Activated CD4-positive, alpha-beta T cell treated with anti-CD3 and anti-CD28 coated beads, Interleukin-2, amount 10 ng/mL, durations not matched to agents 24 days and 14 days (primary cell): ENCODE results near the gene OR6C68. TPM values are rescaled to one million over a fixed set of nuclear protein-coding genes. Genes with fewer than 3 reads are reported as not detected.
"Not testable (repeated sequence)": the region's sequence is repeated elsewhere in the genome, so short reads cannot be mapped to it uniquely, and the experiment has no call there.

Source experiments
- DNase-seq: peaks from one replicate; pipeline ENCODE4 v3.0.0; 2022
- H3K27ac Mint-ChIP-seq: one replicate; pipeline ENCODE4 v1.8.0; 2022; ENCODE audit warnings: mild to moderate bottlenecking, mixed read lengths
- H3K27me3 Mint-ChIP-seq: one replicate; pipeline ENCODE4 v1.8.0; 2022; ENCODE audit warnings: mixed read lengths
- H3K36me3 Mint-ChIP-seq: one replicate; pipeline ENCODE4 v1.8.0; 2022; ENCODE audit warnings: low read depth, mild to moderate bottlenecking, mixed read lengths
- H3K4me1 Mint-ChIP-seq: one replicate; pipeline ENCODE4 v1.8.0; 2021; ENCODE audit warnings: mixed read lengths
- H3K4me3 Mint-ChIP-seq: one replicate; pipeline ENCODE4 v1.8.0; 2022; ENCODE audit warnings: mild to moderate bottlenecking, moderate library complexity, mixed read lengths
- H3K9me3 Mint-ChIP-seq: one replicate; pipeline ENCODE4 v1.8.0; 2021; ENCODE audit warnings: mixed read lengths
- intact Hi-C: fragments of 100-400 bp; cut with micrococcal nuclease; formaldehyde crosslinking; loops from one replicate; pipeline ENCODE4 v1.15.1; 2023
- total RNA-seq: library from RNA; stranded (reverse); gene quantifications from 2 replicates; pipeline ENCODE4 v1.2.3, GENCODE V29; 2022

Gene OR6C68
- not detected in 2 replicates for total RNA-seq

GRCh38 chr12:55492078-55492477, at the start of gene OR6C68:
Gene OR6C68 (plus strand): TSS chr12:55492378. CDS start chr12:55492378, 0 bp downstream.
- Mint-ChIP-seq H3K4me1 (no peaks in the 10 kb centered on the region), H3K4me3 (no peak within 1 kb of the TSS), H3K27me3 (peaks cover 4% of the 10 kb centered on the region), H3K36me3 (no peaks in the 10 kb centered on the region), H3K27ac (no peak within 1 kb of the TSS), H3K9me3 (no peaks in the 10 kb centered on the region)
- intact Hi-C loops = no loop called here
- DNase-seq = no peak

GRCh38 chr12:55443776-55444175, 48.4 kb upstream of the OR6C68 start, which contains the start of gene OR6C2:
Gene OR6C2 (plus strand): TSS chr12:55444076. CDS start chr12:55452214, 8,138 bp downstream.
- no peaks in the 10 kb centered on the region for H3K36me3 Mint-ChIP-seq
- no peaks in the 10 kb centered on the region for H3K4me1 Mint-ChIP-seq
- no peak within 1 kb of the TSS for H3K27ac Mint-ChIP-seq
- H3K4me3 Mint-ChIP-seq = no peak within 1 kb of the TSS
- no peak for DNase-seq
- peaks cover 5% of the 10 kb centered on the region for H3K27me3 Mint-ChIP-seq
- no peaks in the 10 kb centered on the region for H3K9me3 Mint-ChIP-seq
- intact Hi-C loops = no loop called here

- Mint-ChIP-seq H3K27ac (no peak overlapping the region), H3K4me1 (no peaks in the 10 kb centered on the region), H3K9me3 (no peaks in the 10 kb centered on the region), H3K36me3 (no peaks in the 10 kb centered on the region), H3K27me3 (peaks cover 5% of the 10 kb centered on the region), H3K4me3 (no peak overlapping the region)
- DNase-seq = no peak
- intact Hi-C loops = no loop called here
Observed at GRCh38 chr12:55445357-55445756, 46.8 kb upstream of the OR6C68 start.

- Mint-ChIP-seq H3K27ac (no peak overlapping the region), H3K4me1 (no peaks in the 10 kb centered on the region), H3K36me3 (no peaks in the 10 kb centered on the region), H3K9me3 (no peaks in the 10 kb centered on the region), H3K4me3 (no peak overlapping the region), H3K27me3 (peaks cover 5% of the 10 kb centered on the region)
- DNase-seq = no peak
- intact Hi-C loops = no loop called here
Observed at GRCh38 chr12:55446326-55446725, 45.9 kb upstream of the OR6C68 start.

GRCh38 chr12:55448825-55449224, 43.4 kb upstream of the OR6C68 start:
- Mint-ChIP-seq H3K4me3 (no peak overlapping the region), H3K27ac (no peak overlapping the region), H3K36me3 (no peaks in the 10 kb centered on the region), H3K9me3 (no peaks in the 10 kb centered on the region), H3K4me1 (no peaks in the 10 kb centered on the region), H3K27me3 (peaks cover 6% of the 10 kb centered on the region)
- no peak for DNase-seq
- intact Hi-C loops = no loop called here

- H3K4me3 Mint-ChIP-seq, H3K4me1 Mint-ChIP-seq, H3K27ac Mint-ChIP-seq, H3K27me3 Mint-ChIP-seq, intact Hi-C loops, DNase-seq, H3K9me3 Mint-ChIP-seq, H3K36me3 Mint-ChIP-seq: not testable (repeated sequence)
Observed at GRCh38 chr12:55464926-55465325, 27.3 kb upstream of the OR6C68 start.

- no peak overlapping the region for H3K4me3 Mint-ChIP-seq
- H3K27ac Mint-ChIP-seq = no peak overlapping the region
- intact Hi-C loops = no loop called here
- H3K36me3 Mint-ChIP-seq = no peaks in the 10 kb centered on the region
- H3K9me3 Mint-ChIP-seq = peaks cover 5% of the 10 kb centered on the region
- DNase-seq = no peak
- H3K4me1 Mint-ChIP-seq = no peaks in the 10 kb centered on the region
- H3K27me3 Mint-ChIP-seq = peaks cover 6% of the 10 kb centered on the region
Observed at GRCh38 chr12:55467836-55468235, 24.3 kb upstream of the OR6C68 start.

GRCh38 chr12:55469291-55469690, 22.9 kb upstream of the OR6C68 start:
- no peaks in the 10 kb centered on the region for H3K4me1 Mint-ChIP-seq
- peaks cover 2% of the 10 kb centered on the region for H3K9me3 Mint-ChIP-seq
- H3K36me3 Mint-ChIP-seq = no peaks in the 10 kb centered on the region
- no peak overlapping the region for H3K4me3 Mint-ChIP-seq
- peaks cover 6% of the 10 kb centered on the region for H3K27me3 Mint-ChIP-seq
- intact Hi-C loops = no loop called here
- H3K27ac Mint-ChIP-seq = no peak overlapping the region
- DNase-seq = no peak

- Mint-ChIP-seq H3K27ac (no peak within 1 kb of the TSS), H3K36me3 (no peaks in the 10 kb centered on the region), H3K4me1 (no peaks in the 10 kb centered on the region), H3K27me3 (peaks cover 6% of the 10 kb centered on the region), H3K4me3 (no peak within 1 kb of the TSS), H3K9me3 (no peaks in the 10 kb centered on the region)
- DNase-seq = no peak
- intact Hi-C loops = no loop called here
Observed at GRCh38 chr12:55470088-55470829, 21.9 kb upstream of the OR6C68 start, which contains the start of gene OR6C70. Gene OR6C70 (minus strand): TSS chr12:55470138. CDS start chr12:55470138, 0 bp downstream.

GRCh38 chr12:55472264-55472663, 19.9 kb upstream of the OR6C68 start:
- DNase-seq = no peak
- Mint-ChIP-seq H3K27ac (no peak overlapping the region), H3K9me3 (no peaks in the 10 kb centered on the region), H3K27me3 (peaks cover 6% of the 10 kb centered on the region), H3K4me3 (no peak overlapping the region), H3K36me3 (no peaks in the 10 kb centered on the region), H3K4me1 (no peaks in the 10 kb centered on the region)
- intact Hi-C loops = no loop called here

GRCh38 chr12:55479136-55479535, 13.0 kb upstream of the OR6C68 start:
- H3K9me3 Mint-ChIP-seq, H3K27ac Mint-ChIP-seq, intact Hi-C loops, H3K4me1 Mint-ChIP-seq, H3K4me3 Mint-ChIP-seq, H3K36me3 Mint-ChIP-seq, H3K27me3 Mint-ChIP-seq, DNase-seq: not testable (repeated sequence)

GRCh38 chr12:55484284-55484683, 7.9 kb upstream of the OR6C68 start:
- not testable (repeated sequence) for DNase-seq, H3K4me3 Mint-ChIP-seq, H3K27me3 Mint-ChIP-seq

GRCh38 chr12:55495490-55495889, 3.3 kb downstream of the OR6C68 start:
- H3K27ac Mint-ChIP-seq = no peak overlapping the region
- DNase-seq = no peak
- H3K9me3 Mint-ChIP-seq = no peaks in the 10 kb centered on the region
- intact Hi-C loops = no loop called here
- H3K4me1 Mint-ChIP-seq = no peaks in the 10 kb centered on the region
- H3K27me3 Mint-ChIP-seq = peaks cover 4% of the 10 kb centered on the region
- no peak overlapping the region for H3K4me3 Mint-ChIP-seq
- H3K36me3 Mint-ChIP-seq = no peaks in the 10 kb centered on the region

More at GRCh38 chr12:55484284-55484683, 7.9 kb upstream of the OR6C68 start:
- H3K9me3 Mint-ChIP-seq, intact Hi-C loops, H3K36me3 Mint-ChIP-seq, H3K4me1 Mint-ChIP-seq, H3K27ac Mint-ChIP-seq: not testable (repeated sequence)

- H3K4me3 Mint-ChIP-seq = no peak overlapping the region
- H3K27me3 Mint-ChIP-seq = no peaks in the 10 kb centered on the region
- no peaks in the 10 kb centered on the region for H3K36me3 Mint-ChIP-seq
- H3K4me1 Mint-ChIP-seq = no peaks in the 10 kb centered on the region
- intact Hi-C loops = no loop called here
- no peak for DNase-seq
- no peak overlapping the region for H3K27ac Mint-ChIP-seq
- H3K9me3 Mint-ChIP-seq = no peaks in the 10 kb centered on the region
Observed at GRCh38 chr12:55499231-55499630, 7.1 kb downstream of the OR6C68 start.

- intact Hi-C loops = no loop called here
- no peak for DNase-seq
- H3K9me3 Mint-ChIP-seq = no peaks in the 10 kb centered on the region
- no peaks in the 10 kb centered on the region for H3K4me1 Mint-ChIP-seq
- H3K36me3 Mint-ChIP-seq = no peaks in the 10 kb centered on the region
- H3K4me3 Mint-ChIP-seq = no peak overlapping the region
- no peaks in the 10 kb centered on the region for H3K27me3 Mint-ChIP-seq
- no peak overlapping the region for H3K27ac Mint-ChIP-seq
Observed at GRCh38 chr12:55499810-55500252, 7.7 kb downstream of the OR6C68 start.
